HepG2 (cell line): ENCODE measurements around the gene CUL7.

Source experiments
- ASH2L ChIP-seq: fragments of 300-600, 200-600 bp; sonication (generic); IDR thresholded peaks from 2 replicates; pipeline ENCODE4 v1.7.0; 2017; ENCODE audit warnings: low read depth, mild to moderate bottlenecking, moderate library complexity, mixed read lengths, low read length; ENCODE audit not compliant: insufficient read length
- CTCF ChIP-seq: sonication (generic); formaldehyde crosslinking; IDR thresholded peaks from 2 replicates; pipeline ENCODE4 v1.5.0; 2020; ENCODE audit warnings: mild to moderate bottlenecking, missing genetic modification reagents, moderate library complexity
- ELF4 ChIP-seq: sonication (generic); formaldehyde crosslinking; IDR thresholded peaks from 2 replicates; pipeline ENCODE4 v1.5.0; 2020; ENCODE audit warnings: missing genetic modification reagents, mild to moderate bottlenecking, moderate library complexity, borderline replicate concordance
- FOSL1 ChIP-seq: sonication (generic); formaldehyde crosslinking; IDR thresholded peaks from 2 replicates; pipeline ENCODE4 v1.9.0; 2021; ENCODE audit warnings: missing genetic modification reagents, borderline replicate concordance
- GLI4 ChIP-seq: sonication (generic); formaldehyde crosslinking; IDR thresholded peaks from 2 replicates; pipeline ENCODE4 v1.5.1; 2020; ENCODE audit warnings: missing genetic modification reagents, mild to moderate bottlenecking, moderate library complexity, borderline replicate concordance
- MAX ChIP-seq: IDR thresholded peaks from 2 replicates; pipeline ENCODE4 v1.6.1; 2012; ENCODE audit warnings: inconsistent platforms
- MED8 ChIP-seq: sonication (generic); formaldehyde crosslinking; IDR thresholded peaks from 2 replicates; pipeline ENCODE4 v1.8.1; 2023; ENCODE audit warnings: mild to moderate bottlenecking, missing genetic modification reagents; ENCODE audit not compliant: insufficient replicate concordance
- REPIN1 ChIP-seq: sonication (generic); formaldehyde crosslinking; IDR thresholded peaks from 2 replicates; pipeline ENCODE4 v1.8.0; 2022; ENCODE audit warnings: missing genetic modification reagents, low read depth, mild to moderate bottlenecking, borderline replicate concordance
- SP4 ChIP-seq: sonication (generic); formaldehyde crosslinking; IDR thresholded peaks from 2 replicates; pipeline ENCODE4 v1.8.1; 2023; ENCODE audit warnings: mild to moderate bottlenecking, missing genetic modification reagents
- ZNF281 ChIP-seq: sonication (generic); formaldehyde crosslinking; IDR thresholded peaks from 2 replicates; pipeline ENCODE4 v1.4.0; 2020; ENCODE audit warnings: missing genetic modification reagents, borderline replicate concordance
- ZNF30 ChIP-seq: sonication (generic); formaldehyde crosslinking; IDR thresholded peaks from 2 replicates; pipeline ENCODE4 v1.5.0; 2020; ENCODE audit warnings: mild to moderate bottlenecking, missing genetic modification reagents
- ZNF317 ChIP-seq: sonication (generic); formaldehyde crosslinking; IDR thresholded peaks from 2 replicates; pipeline ENCODE4 v1.5.0; 2020; ENCODE audit warnings: mild to moderate bottlenecking, missing genetic modification reagents
- ZNF501 ChIP-seq: sonication (generic); formaldehyde crosslinking; IDR thresholded peaks from 2 replicates; pipeline ENCODE4 v1.5.1; 2020; ENCODE audit warnings: mild to moderate bottlenecking, moderate library complexity, missing genetic modification reagents

- TF ChIP-seq SP4: no peak
- no peak for TF ChIP-seq CTCF
- TF ChIP-seq MAX: no peak
- no peak for TF ChIP-seq FOSL1 (CRISPR knock-in tag)
- TF ChIP-seq ZNF281 (CRISPR knock-in tag): no peak
- no peak for TF ChIP-seq MED8 (CRISPR knock-in tag)
- no peak for TF ChIP-seq ELF4
- TF ChIP-seq REPIN1: no peak
- TF ChIP-seq ZNF30 (CRISPR knock-in tag): no peak
- no peak for TF ChIP-seq ZNF501 (CRISPR knock-in tag)
- TF ChIP-seq GLI4: no peak
- no peak for TF ChIP-seq ASH2L
- TF ChIP-seq ZNF317: no peak
Measured at GRCh38 chr6:43005844-43006243, 47.8 kb downstream of the CUL7 start.
